WERI-Rb-1 (cell line): ENCODE data around the gene HEXD.
A peak's percentile ranks its signal among the peaks of the same experiment; 100 is the strongest.

ENCODE experiments used
- DNase-seq: peaks from one replicate; pipeline ENCODE4 v3.0.0-alpha.2; 2020
- H3K27ac ChIP-seq: fragments of 250-450 bp; sonication (Bioruptor Pico); 2 replicates; pipeline ENCODE4 v1.5.1; 2020; ENCODE audit warnings: mild to moderate bottlenecking, moderate library complexity
- H3K27me3 ChIP-seq: fragments of 250-450 bp; sonication (Bioruptor Pico); 2 replicates; pipeline ENCODE4 v1.5.1; 2021; ENCODE audit warnings: mild to moderate bottlenecking, low read depth, moderate library complexity; ENCODE audit not compliant: insufficient read depth, severe bottlenecking
- H3K36me3 ChIP-seq: fragments of 250-450 bp; sonication (Bioruptor Pico); 2 replicates; pipeline ENCODE4 v1.5.1; 2020; ENCODE audit warnings: mild to moderate bottlenecking, moderate library complexity
- H3K4me3 ChIP-seq: 2 replicates; pipeline ENCODE4 v1.5.1; 2011; ENCODE audit warnings: low read depth, mild to moderate bottlenecking, control low read depth, low read length
- H3K9me3 ChIP-seq: fragments of 250-450 bp; sonication (Bioruptor Pico); 2 replicates; pipeline ENCODE4 v1.5.1; 2021; ENCODE audit warnings: mild to moderate bottlenecking, moderate library complexity; ENCODE audit not compliant: severe bottlenecking
- CTCF ChIP-seq: IDR thresholded peaks from 2 replicates; pipeline ENCODE4 v1.5.1; 2011; ENCODE audit warnings: low read depth, mild to moderate bottlenecking, control low read depth, inconsistent platforms, low read length

The HEXD gene

GRCh38 chr17:82382933-82383255 lies 35.3 kb upstream of the HEXD start:
- H3K27ac ChIP-seq = no peak overlapping the region
- H3K27me3 ChIP-seq = no peaks in the 10 kb centered on the region
- H3K4me3 ChIP-seq = no peak overlapping the region
- no peak for TF ChIP-seq CTCF
- no peaks in the 10 kb centered on the region for H3K9me3 ChIP-seq
- DNase-seq = no peak
- H3K36me3 ChIP-seq = no peaks in the 10 kb centered on the region; the same call in 1 of the 2 replicates

GRCh38 chr17:82383411-82383810 lies 34.7 kb upstream of the HEXD start:
- no peak for TF ChIP-seq CTCF
- Histone ChIP-seq H3K4me3 (no peak overlapping the region), H3K9me3 (no peaks in the 10 kb centered on the region), H3K27ac (peak overlapping the region; percentile 68; the same call in 1 of the 2 replicates), H3K36me3 (no peaks in the 10 kb centered on the region; the same call in 1 of the 2 replicates), H3K27me3 (no peaks in the 10 kb centered on the region)
- DNase-seq = no peak

GRCh38 chr17:82384051-82384729 lies 34.0 kb upstream of the HEXD start:
- no peak for DNase-seq
- H3K4me3 ChIP-seq = no peak overlapping the region
- no peak for TF ChIP-seq CTCF

GRCh38 chr17:82384730-82385481 lies 33.2 kb upstream of the HEXD start:
- Histone ChIP-seq H3K36me3 (no peaks in the 10 kb centered on the region; the same call in 1 of the 2 replicates), H3K9me3 (no peaks in the 10 kb centered on the region), H3K4me3 (no peak overlapping the region), H3K27me3 (no peaks in the 10 kb centered on the region), H3K27ac (peak overlapping the region; percentile 68)
- peak; percentile 92 for DNase-seq
- TF ChIP-seq CTCF = peak; percentile 82

More at GRCh38 chr17:82384051-82384729, 34.0 kb upstream of the HEXD start:
- Histone ChIP-seq H3K27ac (peak overlapping the region; percentile 68), H3K9me3 (no peaks in the 10 kb centered on the region), H3K27me3 (no peaks in the 10 kb centered on the region), H3K36me3 (no peaks in the 10 kb centered on the region; the same call in 1 of the 2 replicates)

GRCh38 chr17:82385559-82386254 lies 32.4 kb upstream of the HEXD start:
- Histone ChIP-seq H3K27me3 (no peaks in the 10 kb centered on the region), H3K36me3 (peaks cover 2% of the 10 kb centered on the region; the same call in 1 of the 2 replicates), H3K4me3 (no peak overlapping the region), H3K27ac (peak overlapping the region; percentile 68), H3K9me3 (no peaks in the 10 kb centered on the region)
- DNase-seq = no peak
- no peak for TF ChIP-seq CTCF
